ENCODE results near the gene ABTB2.

ABTB2 gene

DNA sequence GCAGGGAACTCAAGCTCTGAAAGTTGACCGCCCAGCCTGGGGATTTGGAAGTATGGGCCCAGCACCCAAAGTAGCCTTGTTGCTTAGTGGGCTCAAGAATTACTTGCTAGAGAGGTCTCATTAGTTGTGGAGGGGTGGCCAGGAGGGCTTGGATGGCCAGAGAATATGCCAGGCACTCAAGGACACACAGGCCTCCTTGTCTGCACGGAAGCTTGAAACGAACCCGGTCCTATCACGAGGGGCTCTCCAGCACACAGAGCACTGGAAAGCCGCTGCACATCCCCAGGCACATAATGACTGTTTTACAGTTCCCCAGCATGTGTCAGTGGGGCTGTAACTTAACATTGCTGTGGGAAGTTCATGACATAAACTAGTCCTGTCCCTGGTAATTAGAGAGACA, 196.4 kb downstream of the ABTB2 start:
- DNase-seq (ENCODE audit: extremely low spot score) = no peak
- no peak for TF ChIP-seq CTCF (IDR thresholded peaks at IDR 0.05; ENCODE audit: control extremely low read depth, extremely low read depth, low read depth, missing control alignments)
- POLR2A ChIA-PET = no interaction called here
- CTCF ChIA-PET = interaction anchor here (1.3 to 2.2 kb wide), 2 partner anchors 11 to 13 kb away, joined by 3 to 10 read pairs; no protein-coding TSS in a partner anchor

DNA sequence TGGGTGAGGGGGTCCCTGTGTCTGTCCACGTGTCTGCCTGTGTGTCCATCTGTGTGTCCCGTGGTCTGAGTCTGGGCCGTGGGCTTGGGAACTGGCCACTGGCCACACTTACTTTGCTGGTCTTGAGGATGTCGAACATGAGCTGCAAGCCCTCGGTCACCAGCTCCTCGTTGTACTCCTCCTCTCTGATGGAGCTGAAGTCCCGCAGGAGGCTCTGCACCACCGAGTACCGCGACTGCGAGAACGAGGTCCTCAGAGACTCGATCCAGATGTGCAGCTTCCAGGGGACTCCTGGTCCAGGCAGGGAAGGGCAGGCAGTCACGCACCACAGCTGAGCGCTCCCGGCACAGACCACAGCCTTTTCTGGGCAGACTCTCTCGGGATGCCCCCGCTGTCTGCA, 197.0 kb downstream of the ABTB2 start:
- TF ChIP-seq CTCF (IDR thresholded peaks at IDR 0.05; ENCODE audit: control extremely low read depth, extremely low read depth, low read depth, missing control alignments) = no peak
- ChIA-PET POLR2A (no interaction called here), CTCF (interaction anchor here (1.3 to 2.2 kb wide), 2 partner anchors 12 to 14 kb away, joined by 3 to 10 read pairs; no protein-coding TSS in a partner anchor)
- DNase-seq (ENCODE audit: extremely low spot score) = no peak

GRCh38 chr11:34160049-34160721, 197.6 kb downstream of the ABTB2 start:
- no peak for DNase-seq (ENCODE audit: extremely low spot score)
- no peak for TF ChIP-seq CTCF (IDR thresholded peaks at IDR 0.05; ENCODE audit: control extremely low read depth, extremely low read depth, low read depth, missing control alignments)
- ChIA-PET CTCF (interaction anchor here (2.2 to 2.5 kb wide), 2 partner anchors 9 to 14 kb away, joined by 10 read pairs; no protein-coding TSS in a partner anchor), POLR2A (no interaction called here)

- no peak for DNase-seq (ENCODE audit: extremely low spot score)
- ChIA-PET POLR2A (no interaction called here), CTCF (interaction anchor here (1.1 to 2.5 kb wide), 4 partner anchors 11 to 158 kb away, joined by 3 to 10 read pairs (median 4); no protein-coding TSS in a partner anchor)
- TF ChIP-seq CTCF (IDR thresholded peaks at IDR 0.05; ENCODE audit: control extremely low read depth, extremely low read depth, low read depth, missing control alignments) = no peak
Observed at GRCh38 chr11:34158661-34159060, 199.1 kb downstream of the ABTB2 start.

- no peak for DNase-seq (ENCODE audit: extremely low spot score)
- CTCF ChIA-PET = no interaction called here
- POLR2A ChIA-PET = no interaction called here
- no peak for TF ChIP-seq CTCF (IDR thresholded peaks at IDR 0.05; ENCODE audit: control extremely low read depth, extremely low read depth, low read depth, missing control alignments)
Observed at GRCh38 chr11:34157163-34157562, 200.6 kb downstream of the ABTB2 start.

DNA sequence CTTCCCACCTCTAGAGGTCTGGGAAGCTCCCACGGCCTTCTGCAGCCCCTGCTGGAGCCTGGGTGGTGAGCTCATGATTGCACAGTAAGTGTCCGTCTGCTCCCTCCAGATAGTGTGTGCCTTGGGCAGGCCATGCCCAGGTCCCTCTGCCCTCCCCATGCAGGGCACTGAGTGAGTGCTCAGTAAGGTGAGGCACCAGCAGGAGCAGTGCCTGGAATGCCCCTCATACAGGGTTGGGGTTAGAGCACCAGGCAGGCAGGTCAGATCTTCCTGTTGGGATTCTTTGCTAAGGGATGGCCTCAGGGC, 202.1 kb downstream of the ABTB2 start:
- ChIA-PET CTCF (interaction anchor here (0.7 to 1.6 kb wide), 2 partner anchors 9 to 159 kb away, joined by 3 to 5 read pairs; no protein-coding TSS in a partner anchor), POLR2A (no interaction called here)
- TF ChIP-seq CTCF (IDR thresholded peaks at IDR 0.05; ENCODE audit: control extremely low read depth, extremely low read depth, low read depth, missing control alignments) = no peak
- DNase-seq (ENCODE audit: extremely low spot score) = no peak
